SK-N-SH (cell line): Measurements from ENCODE around the gene MAP2K5. TPM values are rescaled to one million over a fixed set of nuclear protein-coding genes. Genes with fewer than 3 reads are reported as not detected.

ENCODE experiments used
- CTCF ChIA-PET: fragments of 300-600, 350-600 bp; formaldehyde crosslinking; extraction: SDS; loops from one replicate; lab custom pipeline; 2021; lab: Yijun Ruan, JAX
- POLR2A ChIA-PET: fragments of 350-600 bp; sonication (Branson Sonifier 250); formaldehyde crosslinking; extraction: SDS; loops from one replicate; lab custom pipeline; 2020; ENCODE audit warnings: antibody characterized with exemption, inconsistent platforms; lab: Yijun Ruan, JAX
- DNase-seq: peaks from one replicate; pipeline ENCODE4 v3.0.0; 2012
- H2AFZ ChIP-seq: fragments of 200-600 bp; sonication (generic); 2 replicates; pipeline ENCODE4 v1.8.1; 2016; ENCODE audit warnings: antibody characterized with exemption, mild to moderate bottlenecking, low read depth
- H3F3A ChIP-seq: fragments of 200-600 bp; sonication (generic); replicated peaks from 2 replicates; pipeline ENCODE3; 2016; ENCODE audit warnings: antibody characterized with exemption, mild to moderate bottlenecking; ENCODE audit not compliant: insufficient read depth
- H3K27ac ChIP-seq, 2 experiments: fragments of 200-500 bp in 1 of 2; fragments of 200-600 bp in 1 of 2; sonication (Bioruptor generic) in 1 of 2; sonication (generic), shearing (Covaris generic) in 1 of 2; 2 replicates each; pipeline versions ENCODE4 v1.5.1 to v1.6.1; 2014 to 2016; ENCODE audit warnings: low read depth in 2 of 2, inconsistent platforms in 1 of 2, low read length in 1 of 2, mild to moderate bottlenecking in 1 of 2, mixed read lengths in 1 of 2
- H3K27me3 ChIP-seq: fragments of 200-600 bp; sonication (generic), shearing (Covaris generic); 2 replicates; pipeline ENCODE4 v1.6.1; 2016; ENCODE audit warnings: mixed run types; ENCODE audit not compliant: insufficient read depth
- H3K36me3 ChIP-seq, 2 experiments: fragments of 200-500 bp in 1 of 2; fragments of 200-600 bp in 1 of 2; sonication (Bioruptor generic) in 1 of 2; sonication (generic) in 1 of 2; replicated peaks in 1 of 2; 2 replicates each; pipeline versions ENCODE3 to v1.5.1; 2014 to 2016; ENCODE audit warnings: low read length in 1 of 2, mild to moderate bottlenecking in 1 of 2; ENCODE audit not compliant: insufficient read depth in 2 of 2, control insufficient read depth in 1 of 2
- H3K4me1 ChIP-seq, 2 experiments: fragments of 200-500 bp in 1 of 2; fragments of 200-600 bp in 1 of 2; sonication (Bioruptor generic) in 1 of 2; sonication (generic), shearing (Covaris generic) in 1 of 2; 2 replicates each; pipeline versions ENCODE4 v1.5.1 to v1.6.1; 2014 to 2016; ENCODE audit warnings: low read depth in 1 of 2, low read length in 1 of 2, mixed run types in 1 of 2; ENCODE audit not compliant: insufficient read depth in 2 of 2, control insufficient read depth in 1 of 2
- H3K4me2 ChIP-seq: fragments of 200-600 bp; sonication (generic), shearing (Covaris generic); 2 replicates; pipeline ENCODE4 v1.6.1; 2017; ENCODE audit warnings: mixed run types
- H3K4me3 ChIP-seq, 2 experiments: fragments of 200-500 bp in 1 of 2; fragments of 200-600 bp in 1 of 2; sonication (Bioruptor generic) in 1 of 2; sonication (generic), shearing (Covaris generic) in 1 of 2; 2 replicates each; pipeline versions ENCODE4 v1.5.1 to v1.8.1; 2014 to 2016; ENCODE audit warnings: low read depth in 2 of 2, inconsistent platforms in 1 of 2, low read length in 1 of 2, mild to moderate bottlenecking in 1 of 2, mixed read lengths in 1 of 2, moderate library complexity in 1 of 2
- H3K79me2 ChIP-seq: fragments of 200-600 bp; sonication (generic); 2 replicates; pipeline ENCODE4 v1.8.1; 2017; ENCODE audit warnings: mild to moderate bottlenecking; ENCODE audit not compliant: insufficient read depth
- H3K9ac ChIP-seq: fragments of 200-600 bp; sonication (generic); 2 replicates; pipeline ENCODE4 v1.6.1; 2017; ENCODE audit warnings: mixed run types
- H3K9me2 ChIP-seq: fragments of 200-600 bp; sonication (generic); 2 replicates; pipeline ENCODE4 v1.6.1; 2017; ENCODE audit warnings: mixed run types
- H3K9me3 ChIP-seq: fragments of 200-600 bp; sonication (generic); 2 replicates; pipeline ENCODE4 v1.6.1; 2017; ENCODE audit warnings: mixed run types, mild to moderate bottlenecking, moderate library complexity
- H4K20me1 ChIP-seq: fragments of 200-600 bp; sonication (generic); 2 replicates; pipeline ENCODE4 v1.6.1; 2017; ENCODE audit warnings: mild to moderate bottlenecking, mixed run types; ENCODE audit not compliant: insufficient read depth
- CHD2 ChIP-seq: fragments of 150-350 bp; IDR thresholded peaks from 2 replicates; pipeline ENCODE4 v1.6.1; 2018; ENCODE audit warnings: low read length; ENCODE audit not compliant: partially characterized antibody
- EZH2phosphoT487 ChIP-seq: fragments of 200-600 bp; sonication (generic); IDR thresholded peaks from 2 replicates; pipeline ENCODE4 v1.6.1; 2017; ENCODE audit warnings: low read depth, mixed run types, mild to moderate bottlenecking, antibody characterized with exemption, moderate library complexity, borderline replicate concordance
- FOSL2 ChIP-seq: IDR thresholded peaks from 2 replicates; pipeline ENCODE4 v1.4.0; 2012; ENCODE audit warnings: low read depth, mild to moderate bottlenecking, moderate library complexity, borderline replicate concordance
- NRF1 ChIP-seq: IDR thresholded peaks from 2 replicates; pipeline ENCODE4 v1.6.1; 2012; ENCODE audit warnings: low read depth, mild to moderate bottlenecking, low read length
- TCF12 ChIP-seq: IDR thresholded peaks from 2 replicates; pipeline ENCODE4 v1.4.0; 2012
- WGBS: methylation state at CpG from one replicate; pipeline ENCODE4 v1.1.6; 2017; ENCODE audit warnings: low lambda C conversion rate; 5-methylcytosine and 5-hydroxymethylcytosine counted together
- polyA plus RNA-seq, 3 experiments: library from polyadenylated mRNA; depleted of rRNA; stranded (reverse); fragments of >200 nt; gene quantifications; 2 replicates each; pipeline ENCODE4 v1.2.3, GENCODE V29; 2012
- TF ChIP-seq, protein P1 (sequence below): IDR thresholded peaks from 2 replicates; pipeline ENCODE4; 2012
- TF ChIP-seq, protein P2 (sequence below): IDR thresholded peaks from 2 replicates; pipeline ENCODE4 v1.6.1; 2012; ENCODE audit warnings: mild to moderate bottlenecking, low read depth, low read length, moderate library complexity
- TF ChIP-seq, protein P3 (sequence below): fragments of 200-600 bp; sonication (generic); IDR thresholded peaks from 2 replicates; pipeline ENCODE4 v1.6.1; 2017; ENCODE audit warnings: antibody characterized with exemption, mild to moderate bottlenecking, moderate library complexity

Gene MAP2K5
- polyA plus RNA-seq, 1 of the 3 experiments (the other 2 are of a cell fraction), result 6.2 TPM

DNA sequence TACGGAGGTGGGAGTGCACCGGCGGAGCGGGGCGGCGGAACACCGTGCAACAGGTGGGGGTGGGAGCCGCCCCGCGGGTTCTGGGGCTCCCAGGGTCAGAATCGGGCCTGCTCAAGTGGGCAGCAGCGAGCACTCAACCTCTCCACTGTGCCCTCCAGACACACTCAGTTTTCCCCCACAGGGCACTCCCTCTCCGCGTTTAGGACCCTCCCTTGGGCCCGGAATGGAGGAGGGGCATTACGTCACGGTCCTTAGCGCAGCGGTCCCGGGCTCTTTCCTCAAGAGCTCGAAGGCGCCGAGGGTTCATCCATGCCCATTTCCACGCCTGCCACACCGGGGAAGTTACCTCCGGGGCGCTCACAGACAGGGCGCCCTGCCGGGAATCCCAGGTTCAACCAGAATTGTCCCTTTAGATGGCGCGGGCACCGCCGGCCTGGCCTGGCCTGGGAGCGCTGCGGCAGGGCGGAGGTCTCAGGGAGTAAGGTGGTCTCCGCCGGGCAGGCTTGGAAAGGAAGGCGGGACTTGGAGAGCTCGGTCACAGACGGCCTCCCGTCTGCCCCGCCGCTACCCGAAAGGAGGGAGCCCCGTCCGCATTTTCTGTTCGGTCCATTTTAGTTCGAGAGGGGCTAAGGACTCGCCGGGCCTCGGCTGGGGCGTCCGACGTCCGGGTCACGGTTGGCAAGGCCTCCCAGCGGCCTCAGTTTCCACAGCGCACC lies 292.2 kb downstream of the MAP2K5 start (continued):
- TF ChIP-seq, protein P1, sequence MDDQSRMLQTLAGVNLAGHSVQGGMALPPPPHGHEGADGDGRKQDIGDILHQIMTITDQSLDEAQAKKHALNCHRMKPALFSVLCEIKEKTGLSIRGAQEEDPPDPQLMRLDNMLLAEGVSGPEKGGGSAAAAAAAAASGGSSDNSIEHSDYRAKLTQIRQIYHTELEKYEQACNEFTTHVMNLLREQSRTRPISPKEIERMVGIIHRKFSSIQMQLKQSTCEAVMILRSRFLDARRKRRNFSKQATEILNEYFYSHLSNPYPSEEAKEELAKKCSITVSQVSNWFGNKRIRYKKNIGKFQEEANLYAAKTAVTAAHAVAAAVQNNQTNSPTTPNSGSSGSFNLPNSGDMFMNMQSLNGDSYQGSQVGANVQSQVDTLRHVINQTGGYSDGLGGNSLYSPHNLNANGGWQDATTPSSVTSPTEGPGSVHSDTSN, result no peak
- TF ChIP-seq EZH2phosphoT487, result no peak
- TF ChIP-seq, all 33 proteins: peak for 0

DNA sequence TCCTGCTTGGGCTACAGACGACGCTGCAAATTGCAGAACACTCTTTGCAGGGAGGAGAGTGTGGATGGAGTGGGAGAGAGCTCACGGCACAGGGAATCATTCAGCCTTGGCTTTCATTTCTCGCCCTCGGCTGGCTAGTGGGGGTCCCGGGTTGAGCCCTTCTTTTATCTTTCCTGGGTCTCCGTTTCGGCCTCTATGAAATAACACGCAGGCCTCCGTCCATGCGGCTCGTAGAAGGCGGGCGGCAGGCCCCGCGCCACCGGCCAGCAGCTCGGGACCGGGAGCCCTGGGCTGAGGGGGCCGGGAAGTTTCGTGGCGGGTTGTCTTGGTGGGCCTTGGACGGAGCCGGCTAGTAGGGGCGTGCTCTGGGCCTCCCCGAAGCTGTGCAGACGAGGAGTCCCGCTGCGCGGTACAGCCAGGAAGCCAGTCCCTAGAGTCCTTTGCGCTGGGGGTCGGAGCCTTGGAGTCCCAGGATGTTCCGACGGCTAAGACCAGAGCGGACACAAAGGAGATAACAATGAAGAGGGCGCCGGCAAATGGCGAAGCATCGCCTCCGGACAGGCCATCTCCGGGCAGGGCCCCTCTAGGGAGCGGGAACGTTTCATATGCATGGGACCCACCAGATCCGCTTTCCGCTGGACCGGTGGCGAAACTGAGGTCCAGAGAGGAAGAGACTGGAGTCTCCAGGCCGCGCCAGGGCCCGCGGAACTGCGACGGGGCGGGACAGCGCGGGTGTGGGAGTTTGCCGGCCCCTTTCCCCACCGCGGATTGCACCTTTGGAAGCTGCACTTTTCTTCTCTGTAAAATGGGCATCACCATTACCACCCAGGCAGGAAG lies 293.0 kb downstream of the MAP2K5 start:
- no peak overlapping the region for H3K4me2 ChIP-seq
- TF ChIP-seq, protein P1, result no peak
- no peak for TF ChIP-seq NRF1
- no peak for TF ChIP-seq CHD2
- TF ChIP-seq, protein P2, sequence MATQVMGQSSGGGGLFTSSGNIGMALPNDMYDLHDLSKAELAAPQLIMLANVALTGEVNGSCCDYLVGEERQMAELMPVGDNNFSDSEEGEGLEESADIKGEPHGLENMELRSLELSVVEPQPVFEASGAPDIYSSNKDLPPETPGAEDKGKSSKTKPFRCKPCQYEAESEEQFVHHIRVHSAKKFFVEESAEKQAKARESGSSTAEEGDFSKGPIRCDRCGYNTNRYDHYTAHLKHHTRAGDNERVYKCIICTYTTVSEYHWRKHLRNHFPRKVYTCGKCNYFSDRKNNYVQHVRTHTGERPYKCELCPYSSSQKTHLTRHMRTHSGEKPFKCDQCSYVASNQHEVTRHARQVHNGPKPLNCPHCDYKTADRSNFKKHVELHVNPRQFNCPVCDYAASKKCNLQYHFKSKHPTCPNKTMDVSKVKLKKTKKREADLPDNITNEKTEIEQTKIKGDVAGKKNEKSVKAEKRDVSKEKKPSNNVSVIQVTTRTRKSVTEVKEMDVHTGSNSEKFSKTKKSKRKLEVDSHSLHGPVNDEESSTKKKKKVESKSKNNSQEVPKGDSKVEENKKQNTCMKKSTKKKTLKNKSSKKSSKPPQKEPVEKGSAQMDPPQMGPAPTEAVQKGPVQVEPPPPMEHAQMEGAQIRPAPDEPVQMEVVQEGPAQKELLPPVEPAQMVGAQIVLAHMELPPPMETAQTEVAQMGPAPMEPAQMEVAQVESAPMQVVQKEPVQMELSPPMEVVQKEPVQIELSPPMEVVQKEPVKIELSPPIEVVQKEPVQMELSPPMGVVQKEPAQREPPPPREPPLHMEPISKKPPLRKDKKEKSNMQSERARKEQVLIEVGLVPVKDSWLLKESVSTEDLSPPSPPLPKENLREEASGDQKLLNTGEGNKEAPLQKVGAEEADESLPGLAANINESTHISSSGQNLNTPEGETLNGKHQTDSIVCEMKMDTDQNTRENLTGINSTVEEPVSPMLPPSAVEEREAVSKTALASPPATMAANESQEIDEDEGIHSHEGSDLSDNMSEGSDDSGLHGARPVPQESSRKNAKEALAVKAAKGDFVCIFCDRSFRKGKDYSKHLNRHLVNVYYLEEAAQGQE, result no peak
- TF ChIP-seq, protein P3, sequence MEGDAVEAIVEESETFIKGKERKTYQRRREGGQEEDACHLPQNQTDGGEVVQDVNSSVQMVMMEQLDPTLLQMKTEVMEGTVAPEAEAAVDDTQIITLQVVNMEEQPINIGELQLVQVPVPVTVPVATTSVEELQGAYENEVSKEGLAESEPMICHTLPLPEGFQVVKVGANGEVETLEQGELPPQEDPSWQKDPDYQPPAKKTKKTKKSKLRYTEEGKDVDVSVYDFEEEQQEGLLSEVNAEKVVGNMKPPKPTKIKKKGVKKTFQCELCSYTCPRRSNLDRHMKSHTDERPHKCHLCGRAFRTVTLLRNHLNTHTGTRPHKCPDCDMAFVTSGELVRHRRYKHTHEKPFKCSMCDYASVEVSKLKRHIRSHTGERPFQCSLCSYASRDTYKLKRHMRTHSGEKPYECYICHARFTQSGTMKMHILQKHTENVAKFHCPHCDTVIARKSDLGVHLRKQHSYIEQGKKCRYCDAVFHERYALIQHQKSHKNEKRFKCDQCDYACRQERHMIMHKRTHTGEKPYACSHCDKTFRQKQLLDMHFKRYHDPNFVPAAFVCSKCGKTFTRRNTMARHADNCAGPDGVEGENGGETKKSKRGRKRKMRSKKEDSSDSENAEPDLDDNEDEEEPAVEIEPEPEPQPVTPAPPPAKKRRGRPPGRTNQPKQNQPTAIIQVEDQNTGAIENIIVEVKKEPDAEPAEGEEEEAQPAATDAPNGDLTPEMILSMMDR, result no peak
- no peak for TF ChIP-seq TCF12
- no peak for TF ChIP-seq FOSL2
- H3K9ac ChIP-seq, result no peak overlapping the region
- H4K20me1 ChIP-seq, result no peaks in the 10 kb centered on the region
- no peaks in the 10 kb centered on the region for H3K36me3 ChIP-seq
- H3K9me3 ChIP-seq, result no peaks in the 10 kb centered on the region
- peaks cover 8% of the 10 kb centered on the region for H3F3A ChIP-seq
- WGBS, result 93% methylated on average over 50 of the region's 59 CpGs
- no peak overlapping the region for H3K4me3 ChIP-seq
- H3K27ac ChIP-seq, result no peak overlapping the region
- no peaks in the 10 kb centered on the region for H3K79me2 ChIP-seq
- no peaks in the 10 kb centered on the region for H3K9me2 ChIP-seq
- POLR2A ChIA-PET, result no interaction called here
- H3K27me3 ChIP-seq, result no peaks in the 10 kb centered on the region
- H3K4me1 ChIP-seq, result peaks cover 0 to 15% of the 10 kb centered on the region in 2 experiments; a peak in 2 of 4 replicates
- CTCF ChIA-PET, result interaction anchor here (0.7 to 9.4 kb wide), 33 partner anchors 8 to 891 kb away, joined by 3 to 123 read pairs (median 3); partner anchors contain the start of gene SKOR1
- DNase-seq, result no peak
- no peak overlapping the region for H2AFZ ChIP-seq
